Activated T-cell treated with anti-CD3 and anti-CD28 coated beads for 48 hours (primary cell): ENCODE data around the gene IL23A.

Experiments
- DNase-seq: peaks from one replicate; pipeline ENCODE4 v3.0.0-alpha.2; 2020; ENCODE audit warnings: low read depth

The IL23A gene

DNA sequence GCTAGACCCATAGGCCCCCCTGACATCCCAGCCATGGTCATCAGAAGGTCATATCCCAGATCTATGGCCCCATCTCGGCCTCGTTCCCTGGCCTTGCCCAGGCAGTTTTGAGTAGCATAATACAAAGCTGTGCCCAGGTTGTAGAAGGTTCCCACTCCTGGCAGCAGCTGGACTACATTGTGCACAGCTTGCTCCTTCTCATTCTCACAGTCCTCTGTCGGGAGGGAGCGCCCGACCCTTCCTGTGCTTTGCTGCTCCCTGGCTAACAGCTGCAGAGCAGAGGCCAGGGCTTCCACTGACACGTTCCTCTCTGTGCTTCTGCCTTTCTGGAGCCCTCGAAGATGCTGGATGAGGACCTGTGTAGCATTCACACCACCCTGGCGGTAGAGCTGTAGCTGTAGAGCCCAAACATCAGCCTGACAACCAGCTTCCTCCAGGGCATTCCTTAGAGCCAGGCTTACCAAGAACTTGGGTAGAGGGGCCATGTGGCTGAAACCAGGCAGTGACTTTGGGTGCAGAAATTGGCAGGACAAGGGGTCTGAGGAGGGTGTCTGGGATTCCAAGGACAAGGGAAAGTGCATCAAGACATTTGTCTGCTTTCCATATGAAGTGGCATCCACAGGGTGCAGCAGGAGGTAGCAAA, 22.9 kb downstream of the IL23A start:
- no peak for DNase-seq

- no peak for DNase-seq
These were observed 23.7 kb downstream of the IL23A start, which contains the start of gene APOF for GRCh38 chr12:56362130-56363059. Gene APOF (minus strand): TSS chr12:56362857. CDS start chr12:56362745, 112 bp downstream.

DNA sequence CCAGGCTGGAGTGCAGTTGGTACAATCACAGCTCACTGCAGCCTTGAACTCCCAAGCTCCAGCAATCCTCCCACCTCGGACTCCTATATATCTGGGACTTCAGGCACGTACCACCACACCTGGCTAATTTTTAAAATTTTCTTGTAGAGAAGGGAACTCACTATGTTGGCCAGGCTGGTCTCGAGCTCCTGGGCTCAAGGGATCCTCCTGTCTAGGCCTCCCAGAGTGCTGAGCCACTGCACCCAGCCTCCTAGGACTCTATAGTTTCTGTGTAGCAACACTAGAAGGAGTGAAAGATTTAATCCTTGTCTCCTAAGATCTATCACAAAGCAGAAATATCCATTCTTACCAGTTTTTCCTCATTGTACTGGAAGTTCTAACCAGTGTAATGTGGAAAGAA, 28.3 kb downstream of the IL23A start:
- no peak for DNase-seq

DNA sequence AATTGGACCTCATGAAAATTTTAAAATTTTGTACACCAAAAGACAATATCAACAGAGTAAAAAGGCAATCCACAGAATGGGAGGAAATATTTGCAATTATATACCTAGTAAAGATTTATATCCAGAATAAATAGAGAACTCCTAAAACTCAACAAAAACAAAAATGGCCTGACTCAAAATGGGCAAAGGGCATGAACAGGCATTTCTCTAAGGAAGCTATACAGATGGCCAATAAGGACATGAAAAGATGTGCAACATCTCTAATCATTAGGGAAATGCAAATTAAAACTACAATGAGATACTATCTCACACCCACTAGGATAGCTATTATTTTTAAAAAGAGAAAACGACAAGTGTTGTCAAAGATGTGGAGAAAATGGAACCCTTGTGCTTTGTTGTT, 34.8 kb downstream of the IL23A start:
- DNase-seq: no peak

DNA sequence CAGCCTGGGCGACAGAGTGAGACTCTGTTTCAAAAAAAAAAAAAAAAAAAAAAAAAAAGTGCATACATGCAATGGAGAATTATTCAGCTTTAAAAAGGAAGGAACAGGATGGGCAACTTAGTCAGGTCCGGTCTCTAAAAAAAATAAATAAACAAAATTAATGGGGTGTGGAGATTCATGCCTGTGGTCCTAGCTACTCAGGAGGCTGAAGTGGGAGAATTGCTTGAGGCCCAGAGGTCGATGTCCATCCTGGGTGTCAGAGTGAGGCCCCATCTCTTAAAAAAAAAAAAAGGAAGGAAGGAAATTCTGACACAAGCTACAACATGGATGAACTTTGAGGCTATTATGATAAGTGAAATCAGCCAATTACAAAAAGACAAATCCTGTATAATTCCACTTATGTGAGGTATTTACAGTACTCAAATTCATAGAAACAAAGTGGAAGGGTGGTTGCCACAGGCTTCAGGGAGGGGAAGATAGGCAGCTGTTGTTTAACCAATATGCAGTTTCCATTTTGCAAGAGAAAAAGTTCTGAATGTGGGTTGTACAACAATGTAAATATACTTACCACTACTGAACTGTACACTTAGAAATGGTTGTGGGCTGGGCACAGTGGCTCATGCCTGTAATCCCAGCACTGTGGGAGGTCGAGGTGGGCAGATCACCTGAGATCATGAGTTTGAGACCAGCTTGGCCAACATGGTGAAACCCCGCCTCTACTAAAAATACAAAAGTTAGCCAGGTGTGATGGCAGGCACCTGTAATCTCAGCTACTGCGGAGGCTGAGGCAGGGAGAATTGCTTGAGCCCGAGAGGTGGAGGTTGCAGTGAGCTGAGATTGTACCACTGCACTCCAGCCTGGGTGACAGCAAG, 36.3 kb downstream of the IL23A start:
- DNase-seq: no peak

DNA sequence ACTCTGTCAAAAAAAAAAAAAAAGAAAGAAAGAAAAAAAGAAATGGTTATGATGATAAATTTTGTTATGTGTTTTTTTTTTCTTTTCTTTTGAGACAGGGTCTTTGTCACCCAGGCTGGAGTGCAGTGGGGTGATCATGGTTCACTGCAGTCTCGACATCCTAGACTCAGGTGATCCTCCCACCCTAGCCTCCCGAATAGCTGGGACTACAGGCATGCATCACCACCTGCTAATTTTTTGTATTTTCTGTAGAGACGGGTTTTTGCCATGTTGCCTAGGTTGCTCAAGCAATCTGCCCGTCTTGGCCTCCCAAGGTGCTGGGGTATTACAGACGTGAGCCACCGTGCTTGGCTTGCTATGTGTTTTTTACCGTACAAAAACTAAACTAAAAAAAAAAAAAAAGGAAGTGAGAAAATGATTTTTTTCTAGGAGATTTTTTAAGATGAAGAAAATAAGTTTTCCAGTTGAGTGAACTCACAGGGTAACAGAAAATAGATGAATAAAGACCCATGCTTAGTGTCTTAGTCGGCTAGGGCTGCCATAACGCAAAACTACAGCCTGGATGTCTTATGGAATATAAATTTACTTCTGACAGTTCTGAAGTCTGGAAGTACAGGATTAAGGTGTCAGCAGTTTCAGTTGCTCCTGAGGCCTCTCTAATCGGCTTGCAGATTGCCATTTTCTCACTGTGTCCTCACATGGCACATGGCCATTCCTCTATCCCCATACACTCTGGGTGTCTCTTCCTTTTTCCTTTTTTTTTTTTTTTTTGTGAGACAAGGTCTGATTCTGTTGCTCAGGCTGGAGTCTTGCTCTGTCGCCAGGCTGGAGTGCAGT, 37.1 kb downstream of the IL23A start:
- no peak for DNase-seq

- no peak for DNase-seq
These were observed 38.8 kb downstream of the IL23A start for GRCh38 chr12:56377310-56377988.

DNA sequence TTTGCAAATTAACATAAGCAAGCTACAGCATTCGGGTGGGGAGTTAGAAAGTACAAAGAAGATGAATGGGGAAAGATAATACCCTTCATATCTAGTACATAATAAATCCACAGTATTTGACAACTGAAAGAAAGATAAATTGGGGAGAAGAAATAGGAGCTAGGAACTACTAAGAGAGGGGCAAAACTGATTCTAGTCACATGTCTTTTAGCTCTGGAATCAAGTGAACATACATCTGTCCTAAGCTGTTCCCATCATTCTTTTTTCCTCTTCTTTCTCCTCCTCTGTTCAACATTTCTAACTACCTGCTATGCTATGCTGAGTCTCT, 39.3 kb downstream of the IL23A start:
- DNase-seq: no peak

DNA sequence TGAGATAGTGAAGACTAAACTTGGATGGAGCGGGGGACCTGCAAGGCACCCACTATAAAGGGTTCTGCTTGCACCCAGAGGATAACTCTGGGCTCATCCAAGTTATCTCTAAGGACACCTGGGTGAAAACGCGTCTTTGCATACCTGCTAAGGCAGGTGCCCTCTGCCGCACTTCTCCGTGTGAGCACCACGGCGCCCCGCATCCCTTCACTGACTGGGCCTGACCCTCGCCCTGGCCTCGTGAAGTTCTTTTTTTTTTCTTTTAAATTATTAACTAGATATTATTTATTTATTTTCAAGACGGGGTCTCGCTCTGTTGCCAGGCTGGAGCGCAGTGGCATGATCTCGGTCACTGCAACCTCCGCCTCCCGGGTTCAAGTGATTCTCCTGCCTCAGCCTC, 43.9 kb downstream of the IL23A start:
- no peak for DNase-seq

DNA sequence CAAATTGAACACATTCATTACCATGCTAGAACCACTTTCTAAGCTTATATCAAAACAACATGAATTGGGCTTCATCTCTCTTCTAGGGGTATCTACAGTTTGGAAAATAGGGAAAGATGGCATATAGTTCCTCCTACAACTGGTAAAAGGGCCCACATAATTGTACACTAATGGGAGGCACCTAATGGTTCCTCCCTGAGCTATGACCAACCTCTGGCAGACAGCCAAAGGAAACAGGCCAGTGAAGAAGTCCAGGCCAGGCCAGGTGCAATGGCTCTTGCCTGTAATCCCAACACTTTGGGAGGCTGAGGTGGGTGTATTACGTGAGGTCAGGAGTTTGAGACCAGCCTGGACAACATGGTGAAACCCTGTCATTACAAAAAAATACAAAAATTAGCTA, 47.2 kb downstream of the IL23A start:
- no peak for DNase-seq

- no peak for DNase-seq
These were observed 48.6 kb downstream of the IL23A start for GRCh38 chr12:56387152-56387736.

- DNase-seq: no peak
These were observed 50.7 kb downstream of the IL23A start for GRCh38 chr12:56389412-56389811.
